ENCODE measurements around the gene CPEB1. TPM values are rescaled to one million over a fixed set of nuclear protein-coding genes. Genes with fewer than 3 reads are reported as not detected.

CPEB1 gene
- total RNA-seq, 1 experiment from 2014 or later = 11.3 TPM

- no peak for DNase-seq (ENCODE audit: low spot score)
Measured at GRCh38 chr15:82595203-82595602, 52.0 kb downstream of the CPEB1 start.

GRCh38 chr15:82587805-82588204 lies 59.4 kb downstream of the CPEB1 start:
- DNase-seq (ENCODE audit: low spot score) = no peak

- no peak for DNase-seq (ENCODE audit: low spot score)
Measured at GRCh38 chr15:82585072-82585471, 62.1 kb downstream of the CPEB1 start.

GRCh38 chr15:82580713-82581112 lies 66.5 kb downstream of the CPEB1 start:
- DNase-seq (ENCODE audit: low spot score) = no peak

GRCh38 chr15:82575335-82575734 lies 71.8 kb downstream of the CPEB1 start:
- no peak for DNase-seq (ENCODE audit: low spot score)

- no peak for DNase-seq (ENCODE audit: low spot score)
Measured at GRCh38 chr15:82572986-82573385, 74.2 kb downstream of the CPEB1 start.

GRCh38 chr15:82572311-82572710 lies 74.9 kb downstream of the CPEB1 start:
- DNase-seq (ENCODE audit: low spot score) = peak; percentile 32

- peak; percentile 47 for DNase-seq (ENCODE audit: low spot score)
Measured at GRCh38 chr15:82571722-82572222, 75.4 kb downstream of the CPEB1 start.

GRCh38 chr15:82570721-82571508 lies 76.2 kb downstream of the CPEB1 start:
- DNase-seq (ENCODE audit: low spot score) = peak; percentile 8

- DNase-seq (ENCODE audit: low spot score) = no peak
Measured at GRCh38 chr15:82569834-82570233, 77.3 kb downstream of the CPEB1 start.

- no peak for DNase-seq (ENCODE audit: low spot score)
Measured at GRCh38 chr15:82568986-82569385, 78.2 kb downstream of the CPEB1 start.

- no peak for DNase-seq (ENCODE audit: low spot score)
Measured at GRCh38 chr15:82567661-82568060, 79.5 kb downstream of the CPEB1 start.

- no peak for DNase-seq (ENCODE audit: low spot score)
Measured at GRCh38 chr15:82566690-82567089, 80.5 kb downstream of the CPEB1 start.

GRCh38 chr15:82558502-82558901 lies 88.7 kb downstream of the CPEB1 start:
- no peak for DNase-seq (ENCODE audit: low spot score)

- no peak for DNase-seq (ENCODE audit: low spot score)
Measured at GRCh38 chr15:82556315-82557035, 90.7 kb downstream of the CPEB1 start.

GRCh38 chr15:82554849-82555248 lies 92.3 kb downstream of the CPEB1 start:
- DNase-seq (ENCODE audit: low spot score) = no peak

GRCh38 chr15:82554351-82554750 lies 92.8 kb downstream of the CPEB1 start:
- DNase-seq (ENCODE audit: low spot score) = no peak

GRCh38 chr15:82553846-82554245 lies 93.3 kb downstream of the CPEB1 start:
- DNase-seq (ENCODE audit: low spot score) = no peak

- DNase-seq (ENCODE audit: low spot score) = no peak
Measured at GRCh38 chr15:82552861-82553260, 94.3 kb downstream of the CPEB1 start.

GRCh38 chr15:82551646-82552247 lies 95.4 kb downstream of the CPEB1 start:
- peak; percentile 13 for DNase-seq (ENCODE audit: low spot score)

GRCh38 chr15:82549199-82549665 lies 97.9 kb downstream of the CPEB1 start:
- DNase-seq (ENCODE audit: low spot score) = no peak

- DNase-seq (ENCODE audit: low spot score) = no peak
Measured at GRCh38 chr15:82548700-82549099, 98.5 kb downstream of the CPEB1 start.
